ENCODE data around the gene TTPAL.

The TTPAL gene

DNA sequence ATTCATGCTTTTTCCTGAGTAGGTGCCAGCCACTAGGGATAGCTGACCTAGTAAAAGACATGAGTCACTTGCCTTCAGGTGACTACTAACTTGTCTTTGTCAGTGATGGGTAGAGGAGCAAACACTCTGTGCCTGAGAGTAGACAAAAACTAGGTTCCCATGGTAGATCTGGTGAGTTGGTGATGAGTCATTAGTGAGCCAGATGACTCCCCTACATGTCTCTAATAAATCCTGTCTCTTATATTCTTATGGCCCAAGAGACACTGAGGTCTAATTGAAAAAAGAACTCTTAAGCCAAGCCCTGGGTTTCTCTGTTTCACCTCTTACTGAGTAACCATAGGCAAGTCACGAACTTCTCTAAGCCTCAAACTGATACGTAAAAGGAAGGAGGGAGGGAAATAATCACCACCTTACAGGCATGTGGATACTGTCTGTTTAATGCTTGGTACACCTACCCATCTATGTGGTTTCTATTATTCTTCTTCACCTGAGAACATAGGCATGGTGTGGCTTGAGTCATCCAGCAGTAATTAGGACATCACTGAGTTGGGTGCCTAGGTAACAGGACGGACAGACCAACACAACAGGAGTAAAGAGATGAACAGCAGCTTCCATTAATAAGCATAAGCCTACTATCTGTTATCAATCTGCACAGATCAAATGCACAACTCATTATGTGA, 20.3 kb downstream of the TTPAL start:
- peak; percentile 71 for DNase-seq (ENCODE audit: low read depth)
- H3K4me3 ChIP-seq (ENCODE audit: low read depth, low read length) = no peak overlapping the region
- TF ChIP-seq, protein P1, sequence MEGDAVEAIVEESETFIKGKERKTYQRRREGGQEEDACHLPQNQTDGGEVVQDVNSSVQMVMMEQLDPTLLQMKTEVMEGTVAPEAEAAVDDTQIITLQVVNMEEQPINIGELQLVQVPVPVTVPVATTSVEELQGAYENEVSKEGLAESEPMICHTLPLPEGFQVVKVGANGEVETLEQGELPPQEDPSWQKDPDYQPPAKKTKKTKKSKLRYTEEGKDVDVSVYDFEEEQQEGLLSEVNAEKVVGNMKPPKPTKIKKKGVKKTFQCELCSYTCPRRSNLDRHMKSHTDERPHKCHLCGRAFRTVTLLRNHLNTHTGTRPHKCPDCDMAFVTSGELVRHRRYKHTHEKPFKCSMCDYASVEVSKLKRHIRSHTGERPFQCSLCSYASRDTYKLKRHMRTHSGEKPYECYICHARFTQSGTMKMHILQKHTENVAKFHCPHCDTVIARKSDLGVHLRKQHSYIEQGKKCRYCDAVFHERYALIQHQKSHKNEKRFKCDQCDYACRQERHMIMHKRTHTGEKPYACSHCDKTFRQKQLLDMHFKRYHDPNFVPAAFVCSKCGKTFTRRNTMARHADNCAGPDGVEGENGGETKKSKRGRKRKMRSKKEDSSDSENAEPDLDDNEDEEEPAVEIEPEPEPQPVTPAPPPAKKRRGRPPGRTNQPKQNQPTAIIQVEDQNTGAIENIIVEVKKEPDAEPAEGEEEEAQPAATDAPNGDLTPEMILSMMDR (IDR thresholded peaks at IDR 0.05; ENCODE audit: insufficient read depth, low read depth, low read length, missing control alignments) = no peak

DNA sequence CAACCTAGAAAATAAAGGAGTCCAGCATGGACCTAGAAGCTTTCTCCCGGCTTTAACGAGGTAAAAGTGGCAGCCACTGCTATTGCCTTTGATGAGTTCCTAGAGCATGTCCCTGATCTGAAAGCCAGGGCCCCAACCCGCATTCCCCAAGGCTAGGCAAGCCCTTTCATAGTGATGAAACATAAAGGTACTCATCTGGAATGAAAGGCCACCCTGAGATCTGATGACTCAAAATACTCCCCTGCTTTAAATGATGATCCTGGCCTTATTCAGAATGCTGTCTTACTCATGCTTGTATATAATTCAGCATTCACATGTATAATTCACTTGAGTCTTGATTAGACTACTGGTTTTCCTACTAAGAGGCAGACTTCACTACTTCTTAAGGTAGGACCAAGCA, 21.3 kb downstream of the TTPAL start:
- DNase-seq (ENCODE audit: low read depth) = peak; percentile 62
- TF ChIP-seq, protein P1 (IDR thresholded peaks at IDR 0.05; ENCODE audit: insufficient read depth, low read depth, low read length, missing control alignments) = no peak
- no peak overlapping the region for H3K4me3 ChIP-seq (ENCODE audit: low read depth, low read length)

DNA sequence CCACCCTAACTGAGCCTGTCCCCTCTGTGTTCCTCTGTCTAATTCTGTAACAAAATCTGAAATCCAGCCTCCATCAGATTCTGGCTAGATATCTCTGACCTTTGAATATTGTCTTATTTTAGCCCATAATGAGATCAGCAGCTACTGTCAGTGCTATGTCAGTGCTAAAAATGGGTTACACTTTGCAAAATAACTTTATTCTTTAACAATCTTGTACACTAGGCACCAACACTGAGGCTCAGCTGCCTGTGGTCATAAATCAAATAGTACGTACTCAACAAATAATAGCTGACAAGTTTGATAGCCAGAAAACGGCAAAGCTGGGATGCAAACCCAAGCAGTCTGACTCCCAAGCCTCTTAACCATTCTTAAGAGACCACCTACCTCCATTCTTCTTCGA, 22.1 kb downstream of the TTPAL start:
- no peak overlapping the region for H3K4me3 ChIP-seq (ENCODE audit: low read depth, low read length)
- TF ChIP-seq, protein P1 (IDR thresholded peaks at IDR 0.05; ENCODE audit: insufficient read depth, low read depth, low read length, missing control alignments) = no peak
- no peak for DNase-seq (ENCODE audit: low read depth)

DNA sequence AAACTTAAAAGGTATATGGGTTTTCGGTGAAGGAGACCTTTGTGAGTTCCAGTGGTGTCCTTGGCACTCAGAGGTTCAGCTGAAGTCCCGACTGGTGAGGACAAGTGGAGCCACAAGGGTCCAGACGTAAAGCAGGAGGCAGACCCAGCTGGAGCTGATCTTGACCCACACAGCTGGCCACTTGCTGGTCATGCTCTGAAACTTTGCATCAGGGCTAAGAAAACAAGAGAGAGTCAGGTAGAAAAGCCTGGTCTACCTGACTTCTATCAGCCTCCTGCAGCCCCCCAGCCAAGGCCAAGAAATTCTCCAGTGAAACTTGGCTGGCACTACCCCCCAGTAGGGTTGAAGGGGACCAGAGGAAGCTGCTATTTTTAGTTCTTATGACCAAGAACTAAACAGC, 24.5 kb downstream of the TTPAL start:
- H3K4me3 ChIP-seq (ENCODE audit: low read depth, low read length) = no peak overlapping the region

DNA sequence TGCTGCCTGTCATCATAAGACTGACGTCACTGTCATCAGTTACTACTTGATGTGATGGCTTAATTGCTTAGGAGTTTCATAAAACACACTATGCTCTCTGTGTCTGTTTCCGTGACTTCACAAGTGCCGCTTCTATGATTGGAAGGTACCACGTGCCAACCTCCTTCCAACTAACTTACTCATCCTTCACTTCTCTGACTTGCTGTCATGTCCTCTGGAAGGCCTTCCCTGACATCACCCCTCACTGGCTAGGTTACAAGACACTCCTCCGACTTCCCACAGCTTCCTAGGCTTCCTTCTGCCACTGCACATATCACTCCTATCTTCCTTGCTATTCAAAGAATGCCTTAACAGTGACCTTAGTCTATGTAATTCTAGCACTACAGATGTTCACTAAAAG, 25.8 kb downstream of the TTPAL start:
- DNase-seq (ENCODE audit: low read depth) = no peak
- TF ChIP-seq, protein P1 (IDR thresholded peaks at IDR 0.05; ENCODE audit: insufficient read depth, low read depth, low read length, missing control alignments) = no peak
- no peak overlapping the region for H3K4me3 ChIP-seq (ENCODE audit: low read depth, low read length)

More for the DNA sequence above, 24.5 kb downstream of the TTPAL start:
- TF ChIP-seq, protein P1 (IDR thresholded peaks at IDR 0.05; ENCODE audit: insufficient read depth, low read depth, low read length, missing control alignments) = no peak
- DNase-seq (ENCODE audit: low read depth) = no peak

DNA sequence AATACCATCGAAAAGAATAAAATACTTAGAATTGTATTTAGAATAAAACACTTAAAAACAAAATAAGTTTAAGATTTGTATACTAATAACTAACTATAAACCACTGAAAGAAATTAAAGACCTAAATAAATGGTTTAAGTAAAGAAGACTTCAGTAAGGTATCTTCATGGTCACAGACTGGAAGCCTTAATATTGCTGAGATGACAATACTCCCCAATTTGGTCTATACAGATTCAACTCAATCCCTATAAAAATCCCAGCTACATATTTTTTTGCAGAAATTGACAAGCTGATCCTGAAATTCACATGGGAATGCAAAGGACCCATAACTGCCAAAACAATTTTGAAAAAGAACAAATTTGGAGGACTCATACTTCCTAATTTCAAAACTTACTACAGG, 27.3 kb downstream of the TTPAL start:
- H3K4me3 ChIP-seq (ENCODE audit: low read depth, low read length) = no peak overlapping the region
- no peak for DNase-seq (ENCODE audit: low read depth)
- TF ChIP-seq, protein P1 (IDR thresholded peaks at IDR 0.05; ENCODE audit: insufficient read depth, low read depth, low read length, missing control alignments) = no peak
